ENCODE measurements around the gene ZNF90.
"Not testable (repeated sequence)": the region's sequence is repeated elsewhere in the genome, so short reads cannot be mapped to it uniquely, and the experiment has no call there.

The ZNF90 gene

GRCh38 chr19:20103091-20103740 lies 25.4 kb downstream of the ZNF90 start:
- no peak overlapping the region for H3K27ac ChIP-seq
- no peak for DNase-seq (ENCODE audit: low spot score)
- ChIA-PET POLR2A (ENCODE audit: low non-redundant PET) (no interaction called here), CTCF (interaction anchor here (0.6 kb wide), 1 partner anchor 97 kb away, joined by 3 read pairs; no protein-coding TSS in a partner anchor)
- TF ChIP-seq, protein P1, sequence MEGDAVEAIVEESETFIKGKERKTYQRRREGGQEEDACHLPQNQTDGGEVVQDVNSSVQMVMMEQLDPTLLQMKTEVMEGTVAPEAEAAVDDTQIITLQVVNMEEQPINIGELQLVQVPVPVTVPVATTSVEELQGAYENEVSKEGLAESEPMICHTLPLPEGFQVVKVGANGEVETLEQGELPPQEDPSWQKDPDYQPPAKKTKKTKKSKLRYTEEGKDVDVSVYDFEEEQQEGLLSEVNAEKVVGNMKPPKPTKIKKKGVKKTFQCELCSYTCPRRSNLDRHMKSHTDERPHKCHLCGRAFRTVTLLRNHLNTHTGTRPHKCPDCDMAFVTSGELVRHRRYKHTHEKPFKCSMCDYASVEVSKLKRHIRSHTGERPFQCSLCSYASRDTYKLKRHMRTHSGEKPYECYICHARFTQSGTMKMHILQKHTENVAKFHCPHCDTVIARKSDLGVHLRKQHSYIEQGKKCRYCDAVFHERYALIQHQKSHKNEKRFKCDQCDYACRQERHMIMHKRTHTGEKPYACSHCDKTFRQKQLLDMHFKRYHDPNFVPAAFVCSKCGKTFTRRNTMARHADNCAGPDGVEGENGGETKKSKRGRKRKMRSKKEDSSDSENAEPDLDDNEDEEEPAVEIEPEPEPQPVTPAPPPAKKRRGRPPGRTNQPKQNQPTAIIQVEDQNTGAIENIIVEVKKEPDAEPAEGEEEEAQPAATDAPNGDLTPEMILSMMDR (conservative IDR thresholded peaks at IDR 0.05; ENCODE audit: low read depth): no peak

- ChIA-PET CTCF (no interaction called here), POLR2A (ENCODE audit: low non-redundant PET) (no interaction called here)
- DNase-seq (ENCODE audit: low spot score): no peak
- H3K27ac ChIP-seq: no peak overlapping the region
- TF ChIP-seq, protein P1 (conservative IDR thresholded peaks at IDR 0.05; ENCODE audit: low read depth): no peak
Observed at GRCh38 chr19:20107301-20107700, 29.5 kb downstream of the ZNF90 start.

DNA sequence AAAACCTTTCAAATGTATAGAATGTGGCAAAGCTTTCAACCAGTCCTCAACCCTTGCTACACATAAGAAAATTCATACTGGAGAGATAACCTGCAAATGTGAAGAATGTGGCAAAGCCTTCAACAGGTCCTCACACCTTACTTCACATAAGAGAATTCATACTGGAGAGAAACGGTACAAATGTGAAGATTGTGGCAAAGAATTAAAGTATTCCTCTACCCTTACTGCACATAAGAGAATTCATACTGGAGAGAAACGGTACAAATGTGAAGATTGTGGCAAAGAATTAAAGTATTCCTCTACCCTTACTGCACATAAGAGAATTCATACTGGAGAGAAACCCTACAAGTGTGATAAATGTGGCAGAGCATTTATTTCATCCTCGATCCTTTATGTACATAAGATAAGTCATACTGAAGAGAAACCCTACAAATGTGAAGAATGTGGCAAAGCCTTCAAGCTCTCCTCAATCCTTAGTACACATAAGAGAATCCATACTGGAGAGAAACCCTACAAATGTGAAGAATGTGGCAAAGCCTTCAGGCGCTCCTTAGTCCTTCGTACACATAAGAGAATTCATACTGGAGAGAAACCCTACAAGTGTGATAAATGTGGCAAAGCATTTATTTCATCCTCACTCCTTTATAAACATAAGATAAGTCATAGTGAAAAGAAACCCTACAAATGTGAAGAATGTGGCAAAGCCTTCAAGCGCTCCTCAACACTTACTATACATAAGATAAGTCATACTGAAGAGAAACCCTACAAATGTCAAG lies 40.5 kb downstream of the ZNF90 start:
- CTCF ChIA-PET; POLR2A ChIA-PET (ENCODE audit: low non-redundant PET); DNase-seq (ENCODE audit: low spot score); H3K27ac ChIP-seq: not testable (repeated sequence)

GRCh38 chr19:20124879-20125278 lies 47.1 kb downstream of the ZNF90 start:
- TF ChIP-seq, protein P1 (conservative IDR thresholded peaks at IDR 0.05; ENCODE audit: low read depth): no peak
- no peak overlapping the region for H3K27ac ChIP-seq
- POLR2A ChIA-PET (ENCODE audit: low non-redundant PET): no interaction called here
- no peak for DNase-seq (ENCODE audit: low spot score)
- CTCF ChIA-PET: no interaction called here

GRCh38 chr19:20132933-20133332 lies 55.1 kb downstream of the ZNF90 start:
- H3K27ac ChIP-seq; DNase-seq (ENCODE audit: low spot score); POLR2A ChIA-PET (ENCODE audit: low non-redundant PET): not testable (repeated sequence)
- CTCF ChIA-PET: interaction anchor here (0.7 kb wide), 1 partner anchor 126 kb away, joined by 5 read pairs; no protein-coding TSS in a partner anchor

DNA sequence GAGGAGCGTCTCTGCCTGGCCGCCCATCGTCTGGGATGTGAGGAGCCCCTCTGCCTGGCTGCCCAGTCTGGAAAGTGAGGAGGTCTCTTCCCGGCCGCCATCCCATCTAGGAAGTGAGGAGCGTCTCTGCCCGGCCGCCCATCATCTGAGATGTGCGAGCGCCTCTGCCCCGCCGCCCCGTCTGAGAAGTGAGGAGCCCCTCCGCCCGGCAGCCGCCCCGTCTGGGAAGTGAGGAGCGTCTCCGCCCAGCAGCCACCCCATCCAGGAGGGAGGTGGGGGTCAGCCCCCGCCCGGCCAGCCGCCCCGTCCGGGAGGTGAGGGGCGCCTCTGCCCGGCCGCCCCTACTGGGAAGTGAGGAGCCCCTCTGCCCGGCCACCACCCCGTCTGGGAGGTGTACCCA lies 59.9 kb downstream of the ZNF90 start:
- POLR2A ChIA-PET (ENCODE audit: low non-redundant PET); DNase-seq (ENCODE audit: low spot score); CTCF ChIA-PET; H3K27ac ChIP-seq: not testable (repeated sequence)

GRCh38 chr19:20151617-20152145 lies 73.9 kb downstream of the ZNF90 start:
- no peak for DNase-seq (ENCODE audit: low spot score)
- ChIA-PET CTCF (no interaction called here), POLR2A (ENCODE audit: low non-redundant PET) (no interaction called here)
- TF ChIP-seq, protein P1 (conservative IDR thresholded peaks at IDR 0.05; ENCODE audit: low read depth): no peak
- no peak overlapping the region for H3K27ac ChIP-seq

GRCh38 chr19:20152506-20152905 lies 74.7 kb downstream of the ZNF90 start:
- POLR2A ChIA-PET (ENCODE audit: low non-redundant PET); DNase-seq (ENCODE audit: low spot score); H3K27ac ChIP-seq; CTCF ChIA-PET: not testable (repeated sequence)
